Dermis microvascular lymphatic vessel endothelial cell (primary cell): Measurements from ENCODE around the gene CDPF1. TPM values are rescaled to one million over a fixed set of nuclear protein-coding genes. Genes with fewer than 3 reads are reported as not detected.

ENCODE experiments used
- total RNA-seq: library from RNA; depleted of rRNA; stranded (reverse); fragments of >200 nt; gene quantifications from 2 replicates; pipeline ENCODE4 v1.2.1, GENCODE V29; 2014

The CDPF1 gene
- total RNA-seq, 1 donor from 2014 or later: 8.0 TPM

Other genes starting within 250 kb of the CDPF1 start
- 6.8 and 7.1 TPM in 2 replicates for gene PPARA, start 99.8 kb downstream of the CDPF1 start, total RNA-seq
- gene PKDREJ, start 13.1 kb upstream of the CDPF1 start, total RNA-seq: under 0.01 TPM in 1 of 2 replicates, not detected in the other
- gene TTC38, start 17.7 kb upstream of the CDPF1 start, total RNA-seq: 19.4 and 27.1 TPM in 2 replicates
- 3.4 and 6.3 TPM in 2 replicates for gene GTSE1, start 46.6 kb upstream of the CDPF1 start, total RNA-seq
- gene TRMU, start 85.4 kb upstream of the CDPF1 start, total RNA-seq: 16.3 and 19.5 TPM in 2 replicates